Measurements from ENCODE around the gene PTPRF.
"Not testable (repeated sequence)": the region's sequence is repeated elsewhere in the genome, so short reads cannot be mapped to it uniquely, and the experiment has no call there.

PTPRF gene

GRCh38 chr1:43639976-43640794, 109.5 kb downstream of the PTPRF start:
- no peak for DNase-seq

GRCh38 chr1:43644558-43644957, 113.9 kb downstream of the PTPRF start:
- DNase-seq, result no peak

GRCh38 chr1:43645461-43645860, 114.8 kb downstream of the PTPRF start:
- no peak for DNase-seq

DNA sequence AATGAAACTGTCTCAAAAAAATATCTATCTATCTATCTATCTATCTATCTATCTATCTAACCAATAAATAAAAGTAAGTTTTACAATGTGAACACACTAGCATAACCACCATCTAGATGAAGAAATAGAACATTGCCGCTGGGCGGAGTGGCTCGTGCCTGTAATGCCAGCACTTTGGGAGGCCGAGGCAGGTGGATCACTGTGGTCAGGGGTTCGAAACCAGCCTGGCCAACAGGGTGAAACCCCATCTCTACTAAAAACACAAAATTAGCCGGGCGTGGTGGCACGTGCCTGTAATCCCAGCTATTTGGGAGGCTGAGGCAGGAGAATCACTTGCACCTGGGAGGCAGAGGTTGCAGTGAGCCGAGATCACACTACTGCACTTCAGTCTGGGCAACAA, 116.6 kb downstream of the PTPRF start:
- not testable (repeated sequence) for DNase-seq

DNA sequence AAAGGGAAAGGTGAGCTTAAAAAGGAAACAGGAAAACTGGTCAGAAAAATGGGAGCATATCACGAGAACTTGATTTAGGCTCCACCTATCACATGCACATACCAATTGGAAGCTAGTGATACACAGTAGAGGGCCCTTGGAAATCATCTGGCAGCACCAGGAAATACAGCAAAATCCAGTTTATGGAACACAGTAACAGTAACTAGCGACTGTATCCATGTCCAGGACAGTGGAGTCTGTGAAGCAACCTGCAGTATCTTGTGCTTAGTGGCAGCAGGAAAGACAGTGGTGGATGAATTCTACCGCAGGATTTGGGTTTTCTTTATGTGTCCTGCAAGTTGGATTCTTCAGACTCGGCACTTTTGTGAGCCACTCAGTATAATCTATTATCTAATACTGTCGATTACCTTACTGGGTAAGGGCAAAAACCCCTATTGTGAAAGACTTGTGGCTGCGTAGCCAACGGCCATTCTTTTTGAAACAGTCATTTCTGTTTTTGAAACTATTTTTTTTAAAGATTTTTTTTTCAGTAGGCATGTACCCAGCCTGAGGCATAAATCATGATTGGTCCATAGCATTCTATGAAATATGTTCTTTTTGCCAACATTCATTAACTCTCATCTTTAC, 117.7 kb downstream of the PTPRF start:
- DNase-seq, result peak; percentile 79 to 82

GRCh38 chr1:43648876-43649477, 118.3 kb downstream of the PTPRF start:
- no peak for DNase-seq

DNA sequence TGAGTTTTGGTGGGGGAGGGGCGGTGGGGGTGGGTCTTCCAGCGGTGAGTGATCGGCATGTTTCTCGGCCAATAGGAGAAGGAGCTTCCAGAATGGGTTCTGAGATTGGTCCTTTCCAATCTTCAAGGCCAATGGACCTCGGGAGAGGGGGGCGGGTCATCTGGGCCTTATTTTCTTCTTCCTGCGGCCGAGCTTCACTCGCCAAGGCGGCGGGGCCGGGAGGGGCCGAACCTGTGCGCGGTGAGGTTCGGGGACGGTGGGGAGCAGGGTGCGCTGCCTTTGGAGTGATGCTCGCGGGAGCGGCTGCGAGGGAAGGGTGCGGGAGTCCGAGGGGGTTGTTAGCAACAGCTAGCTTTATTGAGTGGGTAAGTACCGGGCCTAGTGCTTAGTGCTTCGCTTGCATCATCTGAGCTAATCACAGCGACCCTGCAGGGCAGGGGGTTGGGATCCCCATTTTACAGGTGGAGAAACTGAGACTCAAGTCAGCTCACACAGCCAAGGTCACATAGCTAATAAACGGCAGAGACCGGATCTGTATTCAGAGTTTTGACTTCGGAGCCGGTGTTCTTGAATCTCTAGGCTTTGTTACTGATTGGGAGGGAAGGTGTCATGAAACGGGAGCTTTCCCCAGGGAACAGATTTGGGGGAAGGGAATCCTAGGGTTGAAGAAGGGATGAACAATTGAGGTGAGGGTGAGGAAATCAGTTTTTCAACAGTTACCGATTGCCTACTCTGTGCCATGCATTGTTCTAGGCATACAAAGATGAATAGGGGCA, 119.8 kb downstream of the PTPRF start:
- DNase-seq, result peak; percentile 90 to 91

GRCh38 chr1:43651188-43651587, 120.5 kb downstream of the PTPRF start:
- DNase-seq, result no peak

GRCh38 chr1:43651902-43652301, 121.2 kb downstream of the PTPRF start:
- no peak for DNase-seq

DNA sequence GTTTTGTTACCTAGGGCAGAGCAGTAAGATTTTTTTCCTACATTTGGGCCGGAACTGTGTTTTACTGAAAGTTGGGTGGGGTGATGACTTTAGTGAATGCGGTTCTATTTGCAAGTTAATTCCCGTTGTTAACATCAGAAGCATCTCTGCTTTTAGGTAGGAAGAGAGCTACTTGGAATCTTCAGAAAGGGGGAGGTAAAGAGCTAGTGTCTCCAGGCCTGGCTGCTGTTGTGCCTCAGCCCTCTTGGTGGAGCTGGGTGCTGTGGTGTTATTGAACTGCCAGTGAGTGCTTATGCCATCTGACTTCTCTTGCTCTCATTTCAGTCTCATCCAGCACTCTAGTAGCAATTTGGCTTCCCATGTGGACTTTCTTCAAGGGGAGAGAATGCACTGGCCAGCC, 122.7 kb downstream of the PTPRF start:
- DNase-seq, result peak; percentile 28 to 36

GRCh38 chr1:43653893-43654292, 123.2 kb downstream of the PTPRF start:
- DNase-seq, result no peak

- DNase-seq, result no peak
Observed at GRCh38 chr1:43655953-43656352, 125.3 kb downstream of the PTPRF start.

DNA sequence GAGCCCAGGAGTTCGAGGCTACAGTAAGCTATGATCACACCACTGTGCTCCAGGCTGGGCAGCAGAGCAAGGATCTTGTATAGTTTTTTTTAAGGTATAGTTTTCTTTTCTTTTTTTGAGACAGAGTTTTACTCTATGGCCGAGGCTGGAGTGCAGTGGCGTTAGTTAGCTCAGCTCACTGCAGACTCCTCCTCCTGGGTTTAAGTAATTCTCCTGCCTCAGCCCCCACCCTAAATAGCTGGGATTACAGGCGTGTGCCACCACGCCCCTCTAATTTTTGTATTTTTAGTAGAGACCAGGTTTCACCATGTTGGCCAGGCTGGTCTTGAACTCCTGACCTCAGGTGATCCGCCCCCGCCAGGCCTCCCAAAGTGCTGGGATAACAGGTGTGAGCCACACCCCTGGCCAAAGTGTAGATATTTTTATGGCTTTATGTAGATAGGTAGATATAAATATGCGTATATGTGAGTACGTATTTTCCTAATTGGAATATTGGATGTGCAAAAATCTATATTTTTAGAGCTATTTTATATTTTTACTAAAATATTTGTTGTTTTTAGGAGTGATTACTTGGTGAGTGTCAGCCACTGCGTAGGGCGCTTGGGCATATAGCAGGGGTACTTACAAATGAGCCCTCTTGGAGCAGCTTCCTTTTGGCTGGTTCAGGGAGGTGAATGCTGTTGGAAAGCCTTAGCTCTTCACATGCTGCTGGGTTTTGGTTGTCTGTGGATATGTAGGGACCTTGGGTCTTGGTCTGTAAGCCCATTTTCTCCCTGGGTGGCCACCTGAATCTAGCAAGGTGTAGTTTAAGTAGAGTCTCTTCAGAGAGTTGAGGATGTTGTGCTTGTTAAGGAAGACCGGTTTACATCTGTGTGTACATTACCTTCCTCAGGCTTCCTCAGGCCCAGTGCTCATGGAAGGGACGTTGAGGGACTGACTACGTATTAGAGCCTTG, 128.8 kb downstream of the PTPRF start:
- DNase-seq, result no peak

- no peak for DNase-seq
Observed at GRCh38 chr1:43660355-43660754, 129.7 kb downstream of the PTPRF start.

- DNase-seq, result no peak
Observed at GRCh38 chr1:43664369-43664768, 133.7 kb downstream of the PTPRF start.

- DNase-seq, result no peak
Observed at GRCh38 chr1:43666608-43667007, 135.9 kb downstream of the PTPRF start.

DNA sequence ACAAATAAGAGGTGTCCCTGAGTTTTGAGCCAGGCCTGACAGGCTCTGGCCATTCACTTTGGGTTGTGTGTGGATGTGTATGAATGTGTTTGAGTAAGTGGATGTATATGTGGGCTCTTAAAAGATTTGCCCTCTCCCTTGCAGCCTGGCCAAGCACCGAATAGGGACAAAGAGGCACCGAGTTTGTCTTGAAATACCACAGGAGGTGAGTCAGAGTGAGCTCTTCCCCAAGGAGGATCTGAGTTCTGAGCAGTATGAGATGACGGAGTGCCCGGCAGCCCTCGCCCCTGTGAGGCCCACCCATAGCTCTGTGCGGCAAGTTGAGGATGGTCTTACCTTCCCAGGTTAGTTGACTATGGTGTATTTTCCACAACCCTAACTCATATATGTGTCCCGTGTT, 138.3 kb downstream of the PTPRF start:
- DNase-seq, result no peak

- DNase-seq, result no peak
Observed at GRCh38 chr1:43669878-43670277, 139.2 kb downstream of the PTPRF start.

- DNase-seq, result no peak
Observed at GRCh38 chr1:43671193-43671592, 140.5 kb downstream of the PTPRF start.

GRCh38 chr1:43671626-43672330, 141.1 kb downstream of the PTPRF start:
- no peak for DNase-seq

GRCh38 chr1:43673261-43673660, 142.6 kb downstream of the PTPRF start:
- no peak for DNase-seq
